Forelimb muscle (tissue), 1 donor: Measurements from ENCODE around the gene GNAQ. TPM values are rescaled to one million over a fixed set of nuclear protein-coding genes. Genes with fewer than 3 reads are reported as not detected.

ENCODE experiments used
- DNase-seq: peaks from one replicate; pipeline ENCODE4 v3.0.0-alpha.2; 2013; ENCODE audit warnings: low read depth
- polyA plus RNA-seq: library from polyadenylated mRNA; unstranded; fragments of 120-200 nt; gene quantifications from one replicate; pipeline ENCODE4 v1.2.1, GENCODE V29; 2013; ENCODE audit not compliant: insufficient read length

Gene GNAQ
- polyA plus RNA-seq, 1 donor = 27.5 TPM

DNA sequence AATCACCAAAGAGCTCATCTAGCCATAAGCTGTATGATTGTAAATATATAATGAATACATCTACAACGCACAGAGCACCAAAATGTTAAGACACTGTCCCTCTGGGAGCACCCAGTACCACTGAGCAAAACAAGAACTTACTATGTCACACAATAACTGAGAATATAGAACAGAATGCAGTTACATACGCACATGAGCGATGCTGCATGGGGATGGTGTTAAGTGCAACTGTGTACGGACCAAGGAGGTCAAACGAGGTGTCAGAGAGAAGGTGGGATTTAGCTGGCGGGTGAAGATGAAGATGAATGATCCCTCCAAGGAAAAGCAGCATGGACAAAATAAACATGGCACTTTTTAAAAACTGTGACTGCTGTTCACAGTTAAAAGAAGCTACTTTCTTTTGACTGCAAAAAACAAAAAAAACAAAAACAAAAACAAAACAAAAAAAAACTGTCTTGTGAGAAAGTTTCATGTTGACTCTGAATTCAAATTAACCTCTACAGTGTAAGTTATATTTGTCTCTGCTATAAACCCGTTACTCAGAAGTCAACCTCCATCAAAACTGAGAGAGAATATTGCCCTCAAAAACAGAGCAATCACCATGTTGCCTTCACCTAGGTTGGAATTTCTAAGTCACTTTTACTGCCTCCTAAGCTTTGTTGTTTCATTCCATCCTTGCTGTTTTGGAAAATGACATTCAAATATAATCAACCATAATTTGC lies 213.9 kb downstream of the GNAQ start:
- no peak for DNase-seq

GRCh38 chr9:77816641-77817341 lies 214.8 kb downstream of the GNAQ start:
- DNase-seq = no peak

GRCh38 chr9:77815260-77815659 lies 216.4 kb downstream of the GNAQ start:
- no peak for DNase-seq

GRCh38 chr9:77811832-77812231 lies 219.8 kb downstream of the GNAQ start:
- DNase-seq = no peak

DNA sequence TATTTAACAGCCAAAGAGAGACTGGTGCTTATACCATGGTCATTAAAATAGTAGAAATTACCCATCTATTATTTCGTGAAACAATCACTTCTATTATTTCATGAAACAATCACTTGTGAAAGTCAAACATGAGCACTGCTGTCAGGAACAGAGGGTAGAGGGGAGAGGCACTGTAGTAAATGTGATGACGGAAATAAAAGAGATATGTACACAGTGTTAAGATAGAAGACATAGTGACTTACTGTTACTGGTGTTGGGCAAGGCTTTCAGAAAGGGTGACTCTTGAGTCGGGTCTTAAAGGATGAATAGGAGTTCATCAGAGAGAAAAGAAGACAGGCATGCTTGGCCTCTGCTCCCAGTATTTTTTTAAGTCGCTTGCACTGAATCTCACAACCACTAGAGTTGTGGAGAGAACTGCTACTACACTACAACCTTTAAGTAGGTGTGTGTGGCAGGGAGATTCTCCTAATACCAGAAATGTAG lies 220.9 kb downstream of the GNAQ start:
- DNase-seq = no peak

DNA sequence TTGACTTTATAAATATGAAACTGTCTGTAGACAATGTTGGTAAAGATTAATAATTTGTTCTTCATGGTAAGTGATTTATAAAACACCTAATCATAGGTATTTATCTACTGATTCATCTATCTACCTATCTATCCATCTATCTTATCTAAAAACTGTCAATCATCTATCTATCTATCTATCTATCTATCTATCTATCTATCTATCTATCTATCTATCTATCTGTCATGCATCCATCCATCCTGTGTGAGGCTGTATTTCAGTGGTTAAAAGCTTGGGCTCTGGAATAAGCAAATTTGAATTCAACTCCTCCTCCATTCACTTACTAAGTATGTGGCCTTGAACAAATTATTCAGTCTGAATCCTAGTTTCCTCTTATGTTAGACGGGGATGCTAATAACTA lies 221.6 kb downstream of the GNAQ start:
- no peak for DNase-seq

- DNase-seq = no peak
Observed at GRCh38 chr9:77809552-77809951, 222.1 kb downstream of the GNAQ start.

DNA sequence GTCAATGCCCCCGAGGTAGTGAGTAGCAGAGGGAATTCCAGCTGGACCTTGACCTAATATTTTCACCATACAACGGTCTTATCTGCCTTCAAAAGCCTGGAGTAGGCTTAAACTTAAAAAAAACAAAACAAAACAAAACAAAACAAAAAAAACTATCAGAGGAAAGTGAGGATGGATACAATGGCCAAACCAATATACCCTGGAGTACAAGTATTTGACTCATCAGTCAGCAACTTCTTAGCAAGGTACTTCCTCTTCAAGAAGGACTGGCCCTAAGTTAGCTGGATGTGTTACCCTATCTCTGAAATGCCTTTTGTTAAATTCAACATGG lies 222.9 kb downstream of the GNAQ start:
- DNase-seq = no peak

DNA sequence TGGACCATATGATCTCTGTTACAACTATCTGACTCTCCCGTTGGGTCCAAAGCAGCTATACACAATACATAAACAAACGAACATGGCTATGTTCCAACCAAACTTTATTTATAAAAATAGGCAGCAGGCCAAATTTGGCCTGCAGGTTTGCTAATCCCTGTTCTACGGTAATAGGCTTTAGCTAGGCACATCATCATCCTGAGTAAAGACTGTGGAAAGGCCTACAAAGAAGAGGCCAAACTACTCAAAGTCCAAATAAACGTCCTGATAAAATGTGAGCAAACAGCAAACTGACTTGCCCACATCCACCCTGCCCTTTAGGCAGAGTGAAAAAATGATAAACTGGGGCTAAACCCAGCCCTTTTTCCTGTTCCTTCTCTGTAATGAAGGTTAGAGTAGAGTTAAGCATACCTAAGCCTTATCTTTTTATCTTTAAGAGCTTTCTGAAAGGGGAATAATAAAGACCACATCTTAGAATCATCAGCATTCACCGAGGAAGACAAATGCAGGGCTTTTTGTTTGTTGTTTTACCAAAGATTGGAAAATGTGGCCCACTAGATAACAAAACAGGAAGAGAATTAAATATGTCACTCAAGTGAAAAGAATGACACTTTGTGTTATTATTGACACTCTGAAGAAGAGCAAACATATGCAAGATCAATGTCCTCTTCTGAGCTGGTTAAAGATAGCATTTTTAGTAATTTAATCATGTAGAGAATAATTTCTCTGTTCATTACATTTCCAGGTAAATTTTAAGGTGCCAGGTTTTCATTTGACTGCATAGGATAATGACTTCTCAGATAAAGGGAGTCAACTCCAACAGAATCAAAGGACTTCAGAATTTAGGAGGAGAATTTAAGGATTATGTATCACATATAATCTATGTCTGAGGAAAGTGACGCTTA lies 223.5 kb downstream of the GNAQ start:
- DNase-seq = no peak

DNA sequence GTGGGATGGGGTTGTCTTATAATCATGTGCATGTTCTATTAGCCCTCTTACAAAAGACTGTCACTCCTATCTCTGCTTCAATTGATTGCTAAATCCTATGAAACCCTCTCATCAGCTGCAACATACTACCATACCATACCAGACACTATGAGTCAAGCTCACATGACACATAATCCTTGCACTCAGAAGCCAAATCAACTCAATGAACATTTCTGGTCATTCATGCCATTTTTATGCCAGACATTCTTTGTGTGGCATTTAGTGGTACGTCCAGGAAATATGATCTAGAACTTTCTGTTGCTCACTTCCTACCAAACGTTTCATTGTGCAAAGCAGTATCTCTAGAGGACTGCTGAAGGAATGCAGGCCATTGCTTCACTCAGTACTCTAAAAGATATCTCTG lies 224.3 kb downstream of the GNAQ start:
- DNase-seq = no peak

DNA sequence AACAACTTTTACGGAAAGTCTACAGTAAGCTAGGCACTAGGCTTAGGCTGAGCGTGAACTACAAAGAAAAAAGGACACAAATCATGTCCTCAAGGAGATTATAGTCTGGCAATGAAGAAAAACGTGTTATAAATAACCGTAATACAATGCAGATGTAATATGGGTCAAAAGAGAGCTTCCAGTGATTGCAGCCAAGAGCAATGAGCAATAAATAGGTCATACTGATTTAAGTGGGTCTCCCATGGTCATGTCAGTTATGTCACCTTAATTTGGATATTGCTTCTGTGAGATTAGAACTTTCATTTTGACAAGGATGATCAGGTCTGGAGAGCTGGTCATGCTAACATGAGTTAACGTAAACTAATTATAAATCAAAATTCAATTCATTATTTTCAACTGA lies 224.9 kb downstream of the GNAQ start:
- no peak for DNase-seq

DNA sequence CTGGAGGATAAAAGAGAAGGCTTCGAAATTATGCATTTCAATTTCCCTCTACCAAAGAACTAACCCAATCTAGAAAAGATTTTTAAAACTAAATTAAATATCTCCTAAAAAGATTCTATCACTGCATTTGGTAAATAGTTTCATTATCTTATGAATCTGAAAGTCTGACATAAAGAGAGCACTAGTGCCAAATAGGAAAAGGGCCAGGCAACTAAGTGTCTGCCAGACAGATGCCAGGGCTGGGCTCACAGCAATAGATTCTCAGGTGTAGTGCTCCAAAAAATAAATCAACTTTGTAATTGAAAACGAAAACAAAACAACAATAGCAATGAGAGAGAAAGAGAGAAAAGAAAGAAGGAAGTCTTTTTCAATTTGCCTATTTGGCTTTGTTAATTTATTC lies 225.8 kb downstream of the GNAQ start:
- no peak for DNase-seq

- no peak for DNase-seq
Observed at GRCh38 chr9:77803423-77803822, 228.2 kb downstream of the GNAQ start.

GRCh38 chr9:77802515-77803293 lies 228.9 kb downstream of the GNAQ start:
- DNase-seq = no peak

DNA sequence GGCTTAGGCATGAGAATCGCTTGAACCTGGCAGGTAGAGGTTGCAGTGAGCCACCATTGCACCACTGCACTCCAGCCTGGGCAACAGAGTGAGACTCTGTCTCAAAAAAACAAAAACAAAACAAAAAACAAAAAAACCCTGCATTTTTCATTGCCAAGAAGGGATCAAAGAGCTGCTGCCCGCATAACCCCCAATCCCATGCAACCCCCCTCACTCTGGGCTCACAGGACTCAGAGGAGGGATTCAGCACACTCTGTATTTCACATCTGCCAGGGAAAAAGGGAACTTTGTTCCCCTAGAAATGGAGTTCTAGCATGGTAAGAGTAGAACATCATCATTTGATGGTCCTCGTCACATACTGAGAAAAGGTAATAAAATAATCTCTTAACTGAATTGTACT lies 229.5 kb downstream of the GNAQ start:
- DNase-seq = no peak

- DNase-seq = no peak
Observed at GRCh38 chr9:77800924-77801551, 230.6 kb downstream of the GNAQ start.

DNA sequence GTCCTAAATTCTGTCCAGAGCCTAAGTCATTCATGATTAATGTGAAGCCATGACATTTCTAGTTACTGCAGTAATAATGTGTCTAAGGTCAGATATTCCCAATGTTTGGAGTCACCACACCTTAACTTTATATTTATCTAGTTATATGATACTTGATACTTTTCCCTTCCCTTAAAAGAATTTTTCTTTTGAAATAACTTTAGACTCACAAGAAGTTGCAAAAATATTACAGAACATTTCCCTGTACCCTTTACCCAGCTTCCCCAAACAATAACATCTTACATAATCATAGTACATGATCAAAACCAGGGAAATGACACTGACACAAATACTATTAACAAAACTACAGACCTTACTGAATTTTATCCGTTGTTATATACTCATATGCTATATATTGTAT lies 233.5 kb downstream of the GNAQ start:
- DNase-seq = no peak

DNA sequence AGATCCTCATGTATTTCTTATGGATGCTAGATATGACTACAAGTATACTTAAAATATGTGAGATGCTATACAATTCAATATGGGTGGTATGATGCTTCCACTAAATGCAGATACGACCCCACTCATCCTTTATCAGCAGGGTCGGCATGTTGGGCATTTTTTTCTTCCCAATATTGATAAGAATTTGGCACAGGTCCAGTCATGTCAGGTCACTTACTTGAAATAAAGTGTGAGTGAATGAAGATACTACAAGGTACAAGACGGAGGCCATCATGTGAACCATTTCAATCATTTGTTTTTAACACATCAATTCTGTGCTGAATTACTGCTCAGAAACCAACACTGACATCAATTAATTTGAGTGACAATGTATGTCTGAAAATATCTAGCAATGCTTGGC lies 236.6 kb downstream of the GNAQ start:
- DNase-seq = no peak

- DNase-seq = peak; percentile 59
Observed at GRCh38 chr9:77793849-77794248, 237.8 kb downstream of the GNAQ start.

DNA sequence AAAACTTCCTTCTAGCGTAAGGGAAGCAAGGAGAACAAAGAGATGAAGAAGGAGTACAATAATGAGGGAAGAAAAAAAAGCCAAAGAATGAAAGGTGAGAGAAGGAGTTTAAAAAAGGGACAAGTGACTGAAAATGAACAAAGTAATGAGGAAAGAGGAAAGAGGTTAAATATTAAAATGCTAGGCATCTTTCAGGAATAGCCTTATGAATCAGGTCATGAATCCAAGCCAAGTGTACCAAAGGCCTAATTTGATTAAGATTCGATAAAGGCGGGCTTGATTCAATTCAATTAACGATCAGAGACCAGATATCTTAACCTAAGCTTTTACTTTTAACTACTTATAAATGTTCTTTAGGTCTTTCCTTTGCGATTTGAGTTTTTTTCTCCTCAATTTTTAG lies 241.7 kb downstream of the GNAQ start:
- DNase-seq = no peak

- no peak for DNase-seq
Observed at GRCh38 chr9:77785341-77785740, 246.3 kb downstream of the GNAQ start.
